Liver (tissue), 9 donors: ENCODE data around the gene NUDT5. TPM values are rescaled to one million over a fixed set of nuclear protein-coding genes. Genes with fewer than 3 reads are reported as not detected.
"Not testable (repeated sequence)": the region's sequence is repeated elsewhere in the genome, so short reads cannot be mapped to it uniquely, and the experiment has no call there.

Experiments
- DNase-seq: peaks from one replicate; pipeline ENCODE4 v3.0.0-alpha.2; 2017; ENCODE audit warnings: low spot score
- H3K27ac ChIP-seq, 2 donors: one replicate each; pipeline ENCODE4 v1.7.0; 2013; ENCODE audit warnings: inconsistent platforms in 2 of 2, low read length in 2 of 2, control low read depth in 1 of 2, low read depth in 1 of 2, mild to moderate bottlenecking in 1 of 2
- H3K27me3 ChIP-seq, 4 donors: one replicate each; pipeline versions ENCODE4 v1.6.1 to v1.7.0; 2013; ENCODE audit warnings: low read length in 3 of 4, inconsistent platforms in 1 of 4, mild to moderate bottlenecking in 1 of 4, moderate library complexity in 1 of 4; ENCODE audit not compliant: control insufficient read depth in 4 of 4, insufficient read depth in 4 of 4
- H3K36me3 ChIP-seq, 4 donors: one replicate each; pipeline versions ENCODE4 v1.6.1 to v1.7.0; 2013; ENCODE audit warnings: low read length in 3 of 4, mild to moderate bottlenecking in 3 of 4, low read depth in 1 of 4, moderate library complexity in 1 of 4; ENCODE audit not compliant: control insufficient read depth in 4 of 4, insufficient read depth in 3 of 4
- H3K4me1 ChIP-seq, 4 donors: one replicate each; pipeline versions ENCODE4 v1.6.1 to v1.7.0; 2013; ENCODE audit warnings: low read length in 3 of 4, mild to moderate bottlenecking in 3 of 4, moderate library complexity in 1 of 4; ENCODE audit not compliant: control insufficient read depth in 4 of 4, insufficient read depth in 4 of 4
- H3K4me3 ChIP-seq, 3 donors: one replicate each; pipeline versions ENCODE4 v1.6.1 to v1.7.0; 2013; ENCODE audit warnings: low read length in 3 of 3, control low read depth in 1 of 3, low read depth in 1 of 3, mild to moderate bottlenecking in 1 of 3
- H3K9ac ChIP-seq, 2 donors: one replicate each; pipeline ENCODE4 v1.7.0; 2013; ENCODE audit warnings: low read length in 2 of 2, mild to moderate bottlenecking in 2 of 2, moderate library complexity in 2 of 2, control low read depth in 1 of 2, low read depth in 1 of 2
- H3K9me3 ChIP-seq, 4 donors: one replicate each; pipeline versions ENCODE4 v1.6.1 to v1.7.0; 2013; ENCODE audit warnings: low read length in 3 of 4; ENCODE audit not compliant: control insufficient read depth in 4 of 4
- EGR1 ChIP-seq, 2 donors: IDR thresholded peaks; 2 replicates each; pipeline ENCODE4 v1.6.1; 2016 to 2018; ENCODE audit warnings: antibody characterized with exemption in 2 of 2, low read depth in 2 of 2
- FOXA1 ChIP-seq: IDR thresholded peaks from 2 replicates; pipeline ENCODE4 v1.6.1; 2016; ENCODE audit warnings: antibody characterized with exemption
- GABPA ChIP-seq, 2 donors: IDR thresholded peaks in 1 of 2; conservative IDR thresholded peaks in 1 of 2; 2 replicates each; pipeline ENCODE4 v1.6.1; 2016; ENCODE audit warnings: antibody characterized with exemption in 2 of 2, mild to moderate bottlenecking in 1 of 2, moderate library complexity in 1 of 2
- HNF4A ChIP-seq, 2 donors: conservative IDR thresholded peaks; 2 replicates each; pipeline ENCODE4 v1.6.1; 2016; ENCODE audit warnings: antibody characterized with exemption in 2 of 2, mild to moderate bottlenecking in 2 of 2
- HNF4G ChIP-seq: IDR thresholded peaks from 2 replicates; pipeline ENCODE4 v1.6.1; 2016; ENCODE audit warnings: antibody characterized with exemption
- JUND ChIP-seq, 2 donors: IDR thresholded peaks; 2 replicates each; pipeline ENCODE4 v1.6.1; 2016; ENCODE audit warnings: antibody characterized with exemption in 2 of 2
- NR2F2 ChIP-seq: IDR thresholded peaks from 2 replicates; pipeline ENCODE4 v1.6.1; 2016; ENCODE audit warnings: antibody characterized with exemption
- RAD21 ChIP-seq, 2 donors: IDR thresholded peaks; 2 replicates each; pipeline ENCODE4 v1.6.1; 2016; ENCODE audit warnings: antibody characterized with exemption in 2 of 2, mild to moderate bottlenecking in 2 of 2
- RXRA ChIP-seq, 2 donors: IDR thresholded peaks; 2 replicates each; pipeline ENCODE4 v1.6.1; 2017 to 2018; ENCODE audit warnings: antibody characterized with exemption in 2 of 2, mild to moderate bottlenecking in 1 of 2
- TAF1 ChIP-seq: conservative IDR thresholded peaks from 2 replicates; pipeline ENCODE4 v1.6.1; 2016; ENCODE audit warnings: antibody characterized with exemption, mild to moderate bottlenecking
- YY1 ChIP-seq: IDR thresholded peaks from 2 replicates; pipeline ENCODE4 v1.6.1; 2016; ENCODE audit warnings: antibody characterized with exemption, mild to moderate bottlenecking
- WGBS: extraction: QIAGEN DNeasy Blood & Tissue Kit; methylation state at CpG from one replicate; pipeline ENCODE4 v1.1.7; 2013; 5-methylcytosine and 5-hydroxymethylcytosine counted together
- polyA plus RNA-seq, 2 donors: library from polyadenylated mRNA; stranded (reverse) in 1 of 2; unstranded in 1 of 2; fragments of 200-250 nt in 1 of 2; fragments of >200 nt in 1 of 2; fragmentation: Nextera tagmentation in 1 of 2; extraction: Ambion mirVana in 1 of 2; gene quantifications; one replicate each; pipeline versions ENCODE4 v1.2.1 to v1.2.3, GENCODE V29; 2013 to 2015
- total RNA-seq, 2 donors: library from RNA; depleted of rRNA; stranded (reverse); fragments of >200 nt; gene quantifications; one replicate each; pipeline ENCODE4 v1.2.3, GENCODE V29; 2014
- TF ChIP-seq, protein P1 (sequence below): IDR thresholded peaks from 2 replicates; pipeline ENCODE4 v1.6.1; 2016; ENCODE audit warnings: antibody characterized with exemption, mild to moderate bottlenecking
- TF ChIP-seq, protein P2 (sequence below): IDR thresholded peaks from 2 replicates; pipeline ENCODE4 v1.6.1; 2016; ENCODE audit warnings: antibody characterized with exemption
- TF ChIP-seq, protein P3 (sequence below): IDR thresholded peaks from 2 replicates; pipeline ENCODE4 v1.6.1; 2016; ENCODE audit warnings: antibody characterized with exemption
- TF ChIP-seq, protein P4 (sequence below): fragments of 150-350 bp; IDR thresholded peaks from 2 replicates; pipeline ENCODE4 v1.5.1; 2017; ENCODE audit warnings: improper control_type of control experiment, low read depth, low read length; ENCODE audit not compliant: missing input control
- donor health status: healthy.
- donor health status: healthy.
- donor health status: healthy.
- donor health status: healthy.
- donor health status: healthy.

Gene NUDT5
- total and polyA plus RNA-seq, 4 donors, result 21.9 to 115 (median 49.3) TPM

DNA sequence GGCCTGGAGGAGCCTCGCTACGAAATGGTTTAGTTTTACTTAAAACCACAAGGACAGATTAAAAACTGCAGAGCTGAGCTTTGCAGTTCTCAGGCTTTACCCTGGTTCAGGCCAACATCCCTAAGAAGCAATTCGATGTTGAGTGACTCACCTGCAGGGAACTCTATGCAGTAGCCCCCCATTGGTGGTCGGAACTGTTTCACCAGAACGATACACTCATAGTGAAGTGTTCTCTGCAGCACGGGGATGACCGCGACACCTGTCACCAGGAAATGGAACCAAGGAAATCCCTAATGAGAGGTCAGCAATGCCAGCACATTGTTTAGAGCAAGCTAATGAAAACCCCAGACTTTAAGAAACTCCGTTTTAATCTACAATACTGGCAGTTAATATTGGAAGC lies 18.0 kb downstream of the NUDT5 start:
- no peak overlapping the region for H3K4me3 ChIP-seq
- no peaks in the 10 kb centered on the region for H3K9me3 ChIP-seq
- no peak overlapping the region for H3K9ac ChIP-seq
- 94% methylated on average over 9 of the region's 9 CpGs for WGBS
- no peaks in the 10 kb centered on the region for H3K4me1 ChIP-seq
- no peaks in the 10 kb centered on the region for H3K27me3 ChIP-seq
- H3K27ac ChIP-seq, result no peak overlapping the region
- no peak for TF ChIP-seq HNF4A (conservative IDR thresholded peaks at IDR 0.05)
- TF ChIP-seq TAF1, result no peak
- no peak for TF ChIP-seq FOXA1
- no peak for TF ChIP-seq RAD21 (IDR thresholded peaks at IDR 0.05)
- TF ChIP-seq, protein P1, sequence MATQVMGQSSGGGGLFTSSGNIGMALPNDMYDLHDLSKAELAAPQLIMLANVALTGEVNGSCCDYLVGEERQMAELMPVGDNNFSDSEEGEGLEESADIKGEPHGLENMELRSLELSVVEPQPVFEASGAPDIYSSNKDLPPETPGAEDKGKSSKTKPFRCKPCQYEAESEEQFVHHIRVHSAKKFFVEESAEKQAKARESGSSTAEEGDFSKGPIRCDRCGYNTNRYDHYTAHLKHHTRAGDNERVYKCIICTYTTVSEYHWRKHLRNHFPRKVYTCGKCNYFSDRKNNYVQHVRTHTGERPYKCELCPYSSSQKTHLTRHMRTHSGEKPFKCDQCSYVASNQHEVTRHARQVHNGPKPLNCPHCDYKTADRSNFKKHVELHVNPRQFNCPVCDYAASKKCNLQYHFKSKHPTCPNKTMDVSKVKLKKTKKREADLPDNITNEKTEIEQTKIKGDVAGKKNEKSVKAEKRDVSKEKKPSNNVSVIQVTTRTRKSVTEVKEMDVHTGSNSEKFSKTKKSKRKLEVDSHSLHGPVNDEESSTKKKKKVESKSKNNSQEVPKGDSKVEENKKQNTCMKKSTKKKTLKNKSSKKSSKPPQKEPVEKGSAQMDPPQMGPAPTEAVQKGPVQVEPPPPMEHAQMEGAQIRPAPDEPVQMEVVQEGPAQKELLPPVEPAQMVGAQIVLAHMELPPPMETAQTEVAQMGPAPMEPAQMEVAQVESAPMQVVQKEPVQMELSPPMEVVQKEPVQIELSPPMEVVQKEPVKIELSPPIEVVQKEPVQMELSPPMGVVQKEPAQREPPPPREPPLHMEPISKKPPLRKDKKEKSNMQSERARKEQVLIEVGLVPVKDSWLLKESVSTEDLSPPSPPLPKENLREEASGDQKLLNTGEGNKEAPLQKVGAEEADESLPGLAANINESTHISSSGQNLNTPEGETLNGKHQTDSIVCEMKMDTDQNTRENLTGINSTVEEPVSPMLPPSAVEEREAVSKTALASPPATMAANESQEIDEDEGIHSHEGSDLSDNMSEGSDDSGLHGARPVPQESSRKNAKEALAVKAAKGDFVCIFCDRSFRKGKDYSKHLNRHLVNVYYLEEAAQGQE, result no peak
- no peak for TF ChIP-seq HNF4G
- TF ChIP-seq EGR1 (IDR thresholded peaks at IDR 0.05; ENCODE audit: low read depth in 2 of 2), result no peak
- TF ChIP-seq GABPA (IDR thresholded peaks at IDR 0.05 in 1 of 2, conservative IDR thresholded peaks at IDR 0.05 in 1 of 2), result no peak
- no peak for TF ChIP-seq JUND (IDR thresholded peaks at IDR 0.05)
- no peak for TF ChIP-seq YY1
- TF ChIP-seq NR2F2, result no peak
- TF ChIP-seq, protein P2, sequence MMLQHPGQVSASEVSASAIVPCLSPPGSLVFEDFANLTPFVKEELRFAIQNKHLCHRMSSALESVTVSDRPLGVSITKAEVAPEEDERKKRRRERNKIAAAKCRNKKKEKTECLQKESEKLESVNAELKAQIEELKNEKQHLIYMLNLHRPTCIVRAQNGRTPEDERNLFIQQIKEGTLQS, result no peak
- TF ChIP-seq RXRA (IDR thresholded peaks at IDR 0.05), result no peak
- TF ChIP-seq, protein P3, sequence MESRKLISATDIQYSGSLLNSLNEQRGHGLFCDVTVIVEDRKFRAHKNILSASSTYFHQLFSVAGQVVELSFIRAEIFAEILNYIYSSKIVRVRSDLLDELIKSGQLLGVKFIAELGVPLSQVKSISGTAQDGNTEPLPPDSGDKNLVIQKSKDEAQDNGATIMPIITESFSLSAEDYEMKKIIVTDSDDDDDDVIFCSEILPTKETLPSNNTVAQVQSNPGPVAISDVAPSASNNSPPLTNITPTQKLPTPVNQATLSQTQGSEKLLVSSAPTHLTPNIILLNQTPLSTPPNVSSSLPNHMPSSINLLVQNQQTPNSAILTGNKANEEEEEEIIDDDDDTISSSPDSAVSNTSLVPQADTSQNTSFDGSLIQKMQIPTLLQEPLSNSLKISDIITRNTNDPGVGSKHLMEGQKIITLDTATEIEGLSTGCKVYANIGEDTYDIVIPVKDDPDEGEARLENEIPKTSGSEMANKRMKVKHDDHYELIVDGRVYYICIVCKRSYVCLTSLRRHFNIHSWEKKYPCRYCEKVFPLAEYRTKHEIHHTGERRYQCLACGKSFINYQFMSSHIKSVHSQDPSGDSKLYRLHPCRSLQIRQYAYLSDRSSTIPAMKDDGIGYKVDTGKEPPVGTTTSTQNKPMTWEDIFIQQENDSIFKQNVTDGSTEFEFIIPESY, result no peak
- TF ChIP-seq, protein P4, sequence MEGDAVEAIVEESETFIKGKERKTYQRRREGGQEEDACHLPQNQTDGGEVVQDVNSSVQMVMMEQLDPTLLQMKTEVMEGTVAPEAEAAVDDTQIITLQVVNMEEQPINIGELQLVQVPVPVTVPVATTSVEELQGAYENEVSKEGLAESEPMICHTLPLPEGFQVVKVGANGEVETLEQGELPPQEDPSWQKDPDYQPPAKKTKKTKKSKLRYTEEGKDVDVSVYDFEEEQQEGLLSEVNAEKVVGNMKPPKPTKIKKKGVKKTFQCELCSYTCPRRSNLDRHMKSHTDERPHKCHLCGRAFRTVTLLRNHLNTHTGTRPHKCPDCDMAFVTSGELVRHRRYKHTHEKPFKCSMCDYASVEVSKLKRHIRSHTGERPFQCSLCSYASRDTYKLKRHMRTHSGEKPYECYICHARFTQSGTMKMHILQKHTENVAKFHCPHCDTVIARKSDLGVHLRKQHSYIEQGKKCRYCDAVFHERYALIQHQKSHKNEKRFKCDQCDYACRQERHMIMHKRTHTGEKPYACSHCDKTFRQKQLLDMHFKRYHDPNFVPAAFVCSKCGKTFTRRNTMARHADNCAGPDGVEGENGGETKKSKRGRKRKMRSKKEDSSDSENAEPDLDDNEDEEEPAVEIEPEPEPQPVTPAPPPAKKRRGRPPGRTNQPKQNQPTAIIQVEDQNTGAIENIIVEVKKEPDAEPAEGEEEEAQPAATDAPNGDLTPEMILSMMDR, result no peak
- peaks cover 5 to 50% (median 39%) of the 10 kb centered on the region in 4 donors for H3K36me3 ChIP-seq
- DNase-seq, result no peak

DNA sequence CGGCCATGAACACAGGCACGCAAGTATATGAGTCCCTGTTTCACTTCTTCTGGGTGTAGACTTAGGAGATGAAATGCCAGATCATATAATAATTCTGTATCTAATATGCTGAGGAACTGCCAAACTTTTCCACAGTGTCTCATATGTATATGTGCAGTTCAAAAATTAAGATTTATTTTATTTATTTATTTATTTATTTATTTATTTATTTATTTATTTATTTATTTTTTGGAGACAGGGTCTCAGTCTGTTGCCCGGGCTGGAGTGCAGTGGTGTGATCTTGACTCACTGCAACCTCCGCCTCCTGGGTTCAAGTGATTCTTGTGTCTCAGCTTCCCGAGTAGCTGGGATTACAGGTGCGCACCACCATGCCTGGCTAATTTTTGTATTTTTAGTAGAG lies 24.2 kb downstream of the NUDT5 start:
- H3K4me1 ChIP-seq, DNase-seq, H3K27me3 ChIP-seq, H3K9me3 ChIP-seq, H3K9ac ChIP-seq, H3K4me3 ChIP-seq, H3K27ac ChIP-seq: not testable (repeated sequence)
- WGBS, result 98% methylated on average over 6 of the region's 6 CpGs
- H3K36me3 ChIP-seq, result peaks cover 20 to 65% (median 49%) of the 10 kb centered on the region in 4 donors
